ENCODE measurements around the gene VSIG10L. TPM values are rescaled to one million over a fixed set of nuclear protein-coding genes. Genes with fewer than 3 reads are reported as not detected.

VSIG10L gene
- total RNA-seq, 1 donor: 0.72 TPM

DNA sequence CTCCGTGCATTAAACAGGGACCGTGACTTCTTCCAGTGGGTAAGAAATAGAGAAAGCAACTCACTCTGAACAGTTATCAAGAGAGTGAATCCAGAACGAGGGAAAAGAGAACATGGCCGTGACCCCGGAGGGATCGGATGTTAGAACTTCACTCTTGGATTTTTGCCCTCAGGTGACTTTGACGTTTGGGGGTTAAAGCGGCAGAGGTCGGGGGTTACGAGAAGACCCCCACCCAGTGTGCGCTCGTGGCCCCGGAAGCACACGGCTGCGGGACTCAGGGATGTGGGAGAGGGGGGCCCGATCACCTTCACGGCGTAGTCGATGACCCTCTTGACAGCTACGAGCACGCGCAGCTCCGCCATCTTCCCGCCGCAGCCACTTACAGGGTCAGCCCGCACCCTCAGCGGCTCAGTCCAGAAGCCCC is 24.0 kb upstream of the VSIG10L start, which contains the start of gene ETFB:
ETFB (minus strand) TSS at position 424 of the 424 bp plus-strand sequence; CDS start at position 362, 62 bp downstream.
- Histone ChIP-seq H4K20me1 (ENCODE audit: insufficient read depth, low read length) (no peaks in the 10 kb centered on the region), H2AFZ (ENCODE audit: low read length) (peak within 1 kb of the TSS; percentile 94), H3K36me3 (ENCODE audit: insufficient read depth, low read length) (no peaks in the 10 kb centered on the region), H3K4me2 (ENCODE audit: insufficient read depth, low read length) (peak within 1 kb of the TSS; percentile 100), H3K27me3 (ENCODE audit: insufficient read depth, low read length) (no peaks in the 10 kb centered on the region), H3K4me1 (ENCODE audit: insufficient read depth, low read length) (peaks cover 42% of the 10 kb centered on the region), H3K79me2 (ENCODE audit: insufficient read depth, low read length) (peaks cover 39% of the 10 kb centered on the region), H3K27ac (ENCODE audit: low read depth, low read length) (peak within 1 kb of the TSS; percentile 98), H3K4me3 (ENCODE audit: insufficient read depth, low read length) (peak within 1 kb of the TSS; percentile 99), H3K9me3 (ENCODE audit: low read depth, low read length) (no peaks in the 10 kb centered on the region)
- no peak for TF ChIP-seq CTCF (IDR thresholded peaks at IDR 0.05; ENCODE audit: extremely low read depth, low read depth, low read length)
- DNase-seq (ENCODE audit: insufficient read length, low spot score, missing footprints): no peak

DNA sequence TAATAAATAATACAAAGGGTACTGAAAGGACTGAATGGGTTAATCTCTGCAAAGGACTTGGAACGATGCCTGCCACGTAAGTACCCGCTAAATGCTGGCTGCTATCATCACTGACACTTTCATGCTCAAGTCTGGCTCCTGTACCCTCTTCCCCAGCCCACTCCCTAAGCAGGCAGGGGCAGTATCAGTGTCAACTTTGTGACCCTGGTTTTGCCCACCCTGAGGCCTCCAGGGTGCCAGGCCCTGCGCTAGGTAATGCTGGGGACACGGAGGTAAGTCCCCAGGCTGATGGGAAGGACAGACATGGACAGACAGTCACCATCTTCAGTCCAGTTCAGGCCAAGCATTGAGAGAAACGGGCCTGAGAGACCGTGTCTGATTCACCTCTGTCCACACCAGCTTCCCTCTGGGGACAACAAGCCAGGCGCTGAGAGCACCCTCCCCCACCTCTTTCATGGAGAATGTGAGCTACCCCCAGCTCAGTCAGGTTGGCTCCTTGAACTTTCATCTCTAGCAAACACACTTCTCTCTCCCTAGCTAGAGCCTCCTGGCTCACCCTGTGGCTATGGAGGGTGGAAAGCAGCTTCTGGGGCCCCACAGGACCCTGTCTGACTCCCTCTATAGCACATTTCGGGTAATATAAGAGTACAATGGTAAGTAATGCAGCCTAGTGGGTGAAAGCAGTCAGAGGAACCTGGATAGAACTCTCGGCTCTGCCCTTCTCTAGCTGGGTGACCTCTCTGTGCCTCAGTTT is 23.4 kb upstream of the VSIG10L start:
- DNase-seq (ENCODE audit: insufficient read length, low spot score, missing footprints): peak; percentile 76
- H3K4me1 ChIP-seq (ENCODE audit: insufficient read depth, low read length): peaks cover 42% of the 10 kb centered on the region
- H3K4me2 ChIP-seq (ENCODE audit: insufficient read depth, low read length): peak overlapping the region; percentile 100
- H3K36me3 ChIP-seq (ENCODE audit: insufficient read depth, low read length): no peaks in the 10 kb centered on the region
- peaks cover 42% of the 10 kb centered on the region for H3K79me2 ChIP-seq (ENCODE audit: insufficient read depth, low read length)
- no peaks in the 10 kb centered on the region for H3K27me3 ChIP-seq (ENCODE audit: insufficient read depth, low read length)
- TF ChIP-seq CTCF (IDR thresholded peaks at IDR 0.05; ENCODE audit: extremely low read depth, low read depth, low read length): peak; percentile 14
- H3K4me3 ChIP-seq (ENCODE audit: insufficient read depth, low read length): peak overlapping the region; percentile 99
- H3K27ac ChIP-seq (ENCODE audit: low read depth, low read length): peak overlapping the region; percentile 98
- no peaks in the 10 kb centered on the region for H4K20me1 ChIP-seq (ENCODE audit: insufficient read depth, low read length)
- H2AFZ ChIP-seq (ENCODE audit: low read length): peak overlapping the region; percentile 85
- H3K9me3 ChIP-seq (ENCODE audit: low read depth, low read length): no peaks in the 10 kb centered on the region

GRCh38 chr19:51364200-51365106 is 22.5 kb upstream of the VSIG10L start:
- Histone ChIP-seq H3K4me3 (ENCODE audit: insufficient read depth, low read length) (no peak overlapping the region), H3K79me2 (ENCODE audit: insufficient read depth, low read length) (peaks cover 42% of the 10 kb centered on the region), H3K9me3 (ENCODE audit: low read depth, low read length) (no peaks in the 10 kb centered on the region), H3K4me1 (ENCODE audit: insufficient read depth, low read length) (peaks cover 47% of the 10 kb centered on the region), H3K27me3 (ENCODE audit: insufficient read depth, low read length) (no peaks in the 10 kb centered on the region), H4K20me1 (ENCODE audit: insufficient read depth, low read length) (no peaks in the 10 kb centered on the region), H3K36me3 (ENCODE audit: insufficient read depth, low read length) (no peaks in the 10 kb centered on the region), H2AFZ (ENCODE audit: low read length) (no peak overlapping the region), H3K4me2 (ENCODE audit: insufficient read depth, low read length) (peak overlapping the region; percentile 2), H3K27ac (ENCODE audit: low read depth, low read length) (peak overlapping the region; percentile 94)
- no peak for TF ChIP-seq CTCF (IDR thresholded peaks at IDR 0.05; ENCODE audit: extremely low read depth, low read depth, low read length)
- no peak for DNase-seq (ENCODE audit: insufficient read length, low spot score, missing footprints)
